ENCODE results near the gene DHRS4L2. TPM values are rescaled to one million over a fixed set of nuclear protein-coding genes. Genes with fewer than 3 reads are reported as not detected.
"Not testable (repeated sequence)": the region's sequence is repeated elsewhere in the genome, so short reads cannot be mapped to it uniquely, and the experiment has no call there.

The DHRS4L2 gene
- total RNA-seq, 4 donors from 2014 or later, result 18.1 to 38.9 (median 27.6) TPM

- H3K4me1 ChIP-seq, result no peaks in the 10 kb centered on the region
- DNase-seq, result no peak
- no peak overlapping the region for H3K4me3 ChIP-seq
- TF ChIP-seq CTCF (IDR thresholded peaks at IDR 0.05) (no peak), EP300 (IDR thresholded peaks at IDR 0.05; ENCODE audit: low read depth) (no peak), POLR2A (IDR thresholded peaks at IDR 0.05) (no peak), POLR2AphosphoS5 (IDR thresholded peaks at IDR 0.05) (no peak)
- in situ Hi-C loops (cut with MboI; ENCODE audit: low pct_ligation_motif_present in 1 of 4, low pct_unique_long_range_greater_than_20kb in 1 of 4, low sequenced_read_pairs in 3 of 4), result loop anchor here in 2 of 4 donors (25.0 kb wide), 1 partner anchor 305 kb away; the partner anchor contains the start of gene DHRS2 (in 2 of the 2)
- 87% methylated on average over 7 of the region's 7 CpGs; no CpG with 5 or more reads in 1 of the 2 donors for WGBS, 2 donors (ENCODE audit: low coverage in 1 of 2)
- no peaks in the 10 kb centered on the region for H3K36me3 ChIP-seq
- H3K27me3 ChIP-seq, result no peaks in the 10 kb centered on the region
- H3K27ac ChIP-seq, result no peak overlapping the region
- intact Hi-C loops (cut with DNase I; ENCODE audit: low total_unique reads), result no loop called here
- no peaks in the 10 kb centered on the region for H3K9me3 ChIP-seq
Measured at GRCh38 chr14:23942587-23942986, 46.1 kb upstream of the DHRS4L2 start.

- H3K9me3 ChIP-seq; H3K36me3 ChIP-seq; H3K4me1 ChIP-seq; intact Hi-C loops (cut with DNase I; ENCODE audit: low total_unique reads); DNase-seq; H3K27ac ChIP-seq; H3K4me3 ChIP-seq; H3K27me3 ChIP-seq: not testable (repeated sequence)
- 80 to 90% methylated on average over 1 to 2 of the region's 2 CpGs for WGBS, 2 donors (ENCODE audit: low coverage in 1 of 2)
- in situ Hi-C loops (cut with MboI; ENCODE audit: low pct_ligation_motif_present in 1 of 4, low pct_unique_long_range_greater_than_20kb in 1 of 4, low sequenced_read_pairs in 3 of 4), result loop anchor here in 2 of 4 donors (25.0 kb wide), 1 partner anchor 312 kb away; the partner anchor contains the start of gene DHRS2 (in 2 of the 2)
Measured at GRCh38 chr14:23949069-23949468, 39.7 kb upstream of the DHRS4L2 start.

- Histone ChIP-seq H3K36me3 (no peaks in the 10 kb centered on the region), H3K9me3 (no peaks in the 10 kb centered on the region), H3K4me3 (no peak overlapping the region), H3K27ac (no peak overlapping the region), H3K27me3 (no peaks in the 10 kb centered on the region), H3K4me1 (peaks cover 7 to 18% (median 15%) of the 10 kb centered on the region in 4 donors)
- intact Hi-C loops (cut with DNase I; ENCODE audit: low total_unique reads), result no loop called here
- DNase-seq, result no peak
- 97 to 100% methylated on average over 2 to 6 of the region's 6 CpGs for WGBS, 2 donors (ENCODE audit: low coverage in 1 of 2)
- in situ Hi-C loops (cut with MboI; ENCODE audit: low pct_ligation_motif_present in 1 of 4, low pct_unique_long_range_greater_than_20kb in 1 of 4, low sequenced_read_pairs in 3 of 4), result no loop called here
- TF ChIP-seq CTCF (IDR thresholded peaks at IDR 0.05), result no peak
- TF ChIP-seq EP300 (IDR thresholded peaks at IDR 0.05; ENCODE audit: low read depth), result no peak
- TF ChIP-seq POLR2AphosphoS5 (IDR thresholded peaks at IDR 0.05), result no peak
- TF ChIP-seq POLR2A (IDR thresholded peaks at IDR 0.05), result no peak
Measured at GRCh38 chr14:23950411-23951135, 38.2 kb upstream of the DHRS4L2 start.

- H3K27ac ChIP-seq; H3K4me3 ChIP-seq; intact Hi-C loops (cut with DNase I; ENCODE audit: low total_unique reads); DNase-seq; in situ Hi-C loops (cut with MboI; ENCODE audit: low pct_ligation_motif_present in 1 of 4, low pct_unique_long_range_greater_than_20kb in 1 of 4, low sequenced_read_pairs in 3 of 4); H3K36me3 ChIP-seq; H3K9me3 ChIP-seq; H3K27me3 ChIP-seq: not testable (repeated sequence)
- 89 to 92% methylated on average over 3 of the region's 3 CpGs for WGBS, 2 donors (ENCODE audit: low coverage in 1 of 2)
- H3K4me1 ChIP-seq, result peaks cover 7 to 18% (median 15%) of the 10 kb centered on the region in 4 donors
Measured at GRCh38 chr14:23951136-23951466, 37.6 kb upstream of the DHRS4L2 start.

GRCh38 chr14:23951590-23952201, 37.0 kb upstream of the DHRS4L2 start:
- no peaks in the 10 kb centered on the region for H3K27me3 ChIP-seq
- no peak for TF ChIP-seq POLR2AphosphoS5 (IDR thresholded peaks at IDR 0.05)
- TF ChIP-seq POLR2A (IDR thresholded peaks at IDR 0.05), result no peak
- no peak for TF ChIP-seq CTCF (IDR thresholded peaks at IDR 0.05)
- TF ChIP-seq EP300 (IDR thresholded peaks at IDR 0.05; ENCODE audit: low read depth), result no peak
- DNase-seq, result no peak
- in situ Hi-C loops (cut with MboI; ENCODE audit: low pct_ligation_motif_present in 1 of 4, low pct_unique_long_range_greater_than_20kb in 1 of 4, low sequenced_read_pairs in 3 of 4) (no loop called here), intact Hi-C loops (cut with DNase I; ENCODE audit: low total_unique reads) (no loop called here)
- no peak overlapping the region for H3K27ac ChIP-seq
- no peaks in the 10 kb centered on the region for H3K9me3 ChIP-seq
- 50 to 76% methylated on average over 1 to 8 of the region's 8 CpGs for WGBS, 2 donors (ENCODE audit: low coverage in 1 of 2)
- H3K36me3 ChIP-seq, result no peaks in the 10 kb centered on the region
- peaks cover 7 to 18% (median 15%) of the 10 kb centered on the region in 4 donors for H3K4me1 ChIP-seq
- no peak overlapping the region for H3K4me3 ChIP-seq

GRCh38 chr14:23953116-23953463, 35.6 kb upstream of the DHRS4L2 start:
- H3K27me3 ChIP-seq; H3K9me3 ChIP-seq; DNase-seq; H3K36me3 ChIP-seq; intact Hi-C loops (cut with DNase I; ENCODE audit: low total_unique reads); in situ Hi-C loops (cut with MboI; ENCODE audit: low pct_ligation_motif_present in 1 of 4, low pct_unique_long_range_greater_than_20kb in 1 of 4, low sequenced_read_pairs in 3 of 4): not testable (repeated sequence)
- Histone ChIP-seq H3K4me1 (peaks cover 7 to 18% (median 15%) of the 10 kb centered on the region in 4 donors), H3K4me3 (peak overlapping the region; percentile 51 to 85 (median 65)), H3K27ac (peak overlapping the region; percentile 85 to 96 (median 89))
- WGBS, 2 donors (ENCODE audit: low coverage in 1 of 2), result 50% methylated on average over 6 of the region's 6 CpGs; no CpG with 5 or more reads in 1 of the 2 donors

All from transverse colon (tissue), 4 donors.